ENCODE results near the gene TBXAS1.

The TBXAS1 gene

DNA sequence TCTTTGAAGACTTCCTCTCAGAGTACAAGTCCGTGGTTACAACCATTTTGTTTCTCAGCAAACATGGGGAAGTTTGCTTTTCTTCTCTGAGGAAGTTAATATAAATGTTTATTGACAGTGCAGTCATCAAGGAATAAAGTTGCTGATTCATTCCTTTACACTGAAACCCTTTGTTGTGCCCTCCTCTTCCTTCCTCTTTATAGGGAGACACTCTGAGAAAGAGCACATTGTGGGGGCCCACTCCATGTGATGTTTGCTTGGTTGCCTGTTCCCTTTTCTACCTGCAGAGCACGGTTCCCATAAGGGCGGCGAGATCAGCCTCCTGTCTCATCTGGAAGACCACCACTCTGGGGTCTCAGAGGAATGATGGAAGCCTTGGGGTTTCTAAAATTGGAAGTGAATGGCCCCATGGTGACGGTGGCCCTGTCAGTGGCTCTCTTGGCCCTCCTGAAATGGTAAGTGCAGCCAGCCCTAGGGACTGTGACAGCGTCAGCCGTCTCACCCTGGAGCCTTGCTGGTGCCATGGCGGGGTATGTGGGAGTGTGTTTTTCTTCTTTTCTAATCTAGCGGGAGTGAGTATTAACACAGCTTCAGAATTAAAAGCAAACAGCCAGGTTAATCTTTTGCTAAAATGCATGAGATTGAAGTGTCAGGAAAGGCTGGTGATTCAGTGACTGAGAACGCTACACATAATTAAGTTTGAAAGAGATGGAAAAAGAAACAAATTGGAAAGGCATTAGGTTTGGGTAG is at the start of gene TBXAS1:
Gene TBXAS1 (plus strand): TSS at position 240 of the 750 bp plus-strand sequence. CDS start 127 bp downstream, at position 367.
- peak in 2 of 6 experiments; percentile 4 to 23 for DNase-seq

- no peak for DNase-seq
These were observed 46.1 kb upstream of the TBXAS1 start for GRCh38 chr7:139782932-139783331.

DNA sequence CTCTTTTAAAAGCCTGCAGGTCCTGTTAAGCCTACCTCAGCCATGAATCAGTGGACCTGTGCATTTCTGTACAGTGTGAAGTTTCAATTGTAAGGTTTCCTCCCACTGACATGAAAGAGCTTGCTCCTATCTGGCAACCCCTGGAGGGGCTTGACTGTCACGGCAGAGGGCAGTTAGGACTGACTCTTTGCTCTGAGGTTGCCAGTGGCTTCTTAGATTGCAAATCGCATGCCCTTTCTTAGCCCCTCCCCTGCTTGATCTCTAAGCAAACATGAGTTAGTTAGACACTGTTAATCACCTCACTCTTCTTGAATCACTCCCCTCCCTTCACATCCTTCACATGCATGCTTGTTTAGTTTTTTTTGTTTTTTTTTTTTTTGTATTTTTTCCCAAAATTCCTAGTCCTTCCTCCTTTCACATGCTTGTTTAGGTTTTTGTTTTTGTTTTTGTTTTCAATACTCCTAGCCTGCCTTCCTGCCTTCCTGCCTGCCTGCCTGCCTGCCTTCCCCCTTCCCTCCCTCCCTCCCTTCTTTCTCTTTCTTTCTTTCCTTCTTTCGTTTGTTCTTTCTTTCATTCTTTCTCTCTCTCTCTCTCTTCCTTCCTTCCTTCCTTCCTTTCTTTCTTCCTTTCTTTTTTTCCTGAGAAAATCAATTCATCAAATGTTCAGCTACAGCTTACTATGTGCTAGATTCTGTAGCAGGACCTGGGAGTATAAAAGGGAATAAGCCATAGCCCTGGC is 45.2 kb upstream of the TBXAS1 start:
- DNase-seq = no peak

DNA sequence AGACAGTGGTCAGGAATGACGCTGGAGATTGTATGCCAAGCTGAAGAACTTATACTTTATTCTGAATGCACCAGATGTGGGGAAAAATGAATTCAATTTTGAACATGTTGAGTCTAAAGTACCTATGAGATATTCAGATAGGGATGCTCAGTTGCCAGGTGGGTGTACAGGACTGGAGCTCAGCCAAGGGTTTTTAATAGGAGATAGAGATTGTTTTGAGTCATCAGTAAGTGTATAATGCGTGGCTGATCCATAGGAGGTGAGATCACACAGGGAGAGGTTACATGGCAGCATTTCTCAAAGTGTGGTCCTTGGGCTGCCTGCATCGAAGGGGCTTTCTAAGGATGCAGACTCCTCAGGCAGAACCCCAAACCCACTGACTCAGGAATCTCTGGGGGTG is 44.4 kb upstream of the TBXAS1 start:
- no peak for DNase-seq

DNA sequence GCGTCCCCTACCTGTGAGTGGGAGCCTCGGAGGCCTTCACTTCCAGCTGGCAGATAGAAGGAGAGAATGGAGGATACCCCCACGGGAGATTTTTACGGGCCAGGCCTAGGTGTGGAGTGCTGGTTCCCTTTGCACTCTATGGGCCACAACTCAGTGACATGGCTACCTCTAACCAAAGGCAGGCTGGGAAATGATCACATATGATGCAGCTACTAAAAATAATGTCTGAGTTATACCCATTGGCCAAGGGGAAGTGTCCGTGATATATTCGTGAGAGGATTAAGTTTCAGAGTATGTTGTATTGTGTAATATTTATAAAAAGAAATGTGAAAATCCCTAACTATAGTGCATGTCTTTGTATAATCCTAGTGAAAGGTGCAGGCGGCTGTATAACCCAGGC is 37.7 kb upstream of the TBXAS1 start:
- DNase-seq = no peak

GRCh38 chr7:139797607-139798006 is 31.5 kb upstream of the TBXAS1 start:
- no peak for DNase-seq

DNA sequence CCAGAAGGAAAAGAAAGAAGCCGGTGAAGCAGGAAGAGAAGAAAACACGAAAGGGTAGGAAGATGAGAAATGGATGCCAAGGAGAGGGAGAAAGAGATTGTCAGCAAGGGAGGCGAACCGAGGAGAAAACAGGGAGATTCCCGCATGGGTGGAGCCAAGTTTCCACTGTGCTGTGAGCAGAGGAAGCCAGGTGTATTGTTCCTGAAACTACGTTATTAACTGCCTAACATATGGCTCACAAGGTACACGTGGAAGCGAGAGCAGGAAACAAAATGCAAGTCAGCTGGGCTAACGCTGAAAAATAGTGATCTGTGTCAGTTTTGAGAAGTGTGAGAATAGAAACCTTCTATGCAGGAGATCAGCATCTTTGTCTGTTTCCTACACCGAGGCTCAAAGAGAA is 30.8 kb upstream of the TBXAS1 start:
- no peak for DNase-seq

GRCh38 chr7:139798892-139799291 is 30.2 kb upstream of the TBXAS1 start:
- DNase-seq = no peak

- DNase-seq = no peak
These were observed 29.5 kb upstream of the TBXAS1 start for GRCh38 chr7:139799586-139799985.

DNA sequence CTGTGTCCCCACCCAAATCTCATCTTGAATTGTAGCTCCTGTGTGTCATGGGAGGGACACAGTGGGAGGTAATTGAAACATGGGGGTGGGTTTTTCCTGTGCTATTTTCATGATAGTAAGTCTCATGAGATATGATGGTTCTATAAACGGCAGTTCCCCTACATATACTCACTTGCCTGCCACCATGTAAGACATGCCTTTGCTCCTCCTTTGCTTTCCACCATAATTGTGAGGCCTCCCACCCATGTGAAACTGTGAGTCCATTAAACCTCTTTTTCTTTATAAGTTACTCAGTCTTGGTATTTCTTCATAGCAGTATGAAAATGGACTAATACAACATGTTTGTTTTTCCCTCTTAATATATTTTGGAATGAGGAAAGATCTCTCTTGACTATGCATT is 24.5 kb upstream of the TBXAS1 start:
- no peak for DNase-seq

- no peak for DNase-seq
These were observed 22.1 kb upstream of the TBXAS1 start for GRCh38 chr7:139807009-139807408.

DNA sequence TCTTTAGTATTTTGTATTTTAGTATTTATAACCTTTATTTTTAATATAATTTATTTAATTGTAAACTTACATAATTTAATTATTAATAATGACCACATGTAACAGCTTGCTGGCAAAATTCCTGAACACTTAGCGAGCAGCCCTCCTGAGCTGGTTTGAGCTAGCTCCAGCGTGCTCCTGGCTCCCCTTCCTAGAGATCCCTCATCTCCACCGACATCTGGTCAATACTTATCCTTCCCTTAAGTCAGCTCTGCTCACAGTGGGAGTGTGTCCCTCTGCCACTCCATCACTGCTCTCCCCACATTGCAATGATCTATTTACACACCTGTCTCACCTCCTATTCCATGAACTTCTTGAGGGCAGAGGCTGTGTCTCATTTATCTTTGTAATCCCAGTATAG is 20.6 kb upstream of the TBXAS1 start:
- DNase-seq = no peak

GRCh38 chr7:139808846-139809442 is 20.1 kb upstream of the TBXAS1 start:
- DNase-seq = no peak

GRCh38 chr7:139811066-139811465 is 18.0 kb upstream of the TBXAS1 start:
- DNase-seq = no peak

GRCh38 chr7:139813151-139813550 is 15.9 kb upstream of the TBXAS1 start:
- DNase-seq = no peak

GRCh38 chr7:139813689-139814088 is 15.4 kb upstream of the TBXAS1 start:
- DNase-seq = peak in 1 of 6 experiments; percentile 13

GRCh38 chr7:139817249-139817648 is 11.8 kb upstream of the TBXAS1 start:
- DNase-seq = no peak

- DNase-seq = no peak
These were observed 9.0 kb upstream of the TBXAS1 start for GRCh38 chr7:139820089-139820488.

- no peak for DNase-seq
These were observed 7.5 kb upstream of the TBXAS1 start for GRCh38 chr7:139821349-139822105.

DNA sequence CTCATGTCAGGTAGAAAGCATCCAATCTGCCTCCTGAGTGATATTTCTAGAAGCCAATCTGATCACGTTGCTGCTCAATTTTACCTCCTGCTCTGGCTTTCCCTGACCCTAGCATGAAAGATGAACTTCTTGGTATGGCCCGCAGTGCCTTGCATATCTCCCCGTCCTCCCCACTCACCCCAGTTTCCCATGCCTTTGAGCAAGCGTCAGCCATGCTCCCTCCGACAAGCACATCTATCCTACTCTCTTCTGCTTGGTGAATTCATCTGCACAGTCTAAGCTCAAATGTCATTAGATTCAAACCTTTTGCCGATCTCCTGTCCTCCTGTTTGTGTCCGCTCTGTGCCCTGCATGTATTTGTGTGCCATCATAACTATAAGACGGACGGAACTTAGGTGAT is 6.2 kb upstream of the TBXAS1 start:
- DNase-seq = no peak

DNA sequence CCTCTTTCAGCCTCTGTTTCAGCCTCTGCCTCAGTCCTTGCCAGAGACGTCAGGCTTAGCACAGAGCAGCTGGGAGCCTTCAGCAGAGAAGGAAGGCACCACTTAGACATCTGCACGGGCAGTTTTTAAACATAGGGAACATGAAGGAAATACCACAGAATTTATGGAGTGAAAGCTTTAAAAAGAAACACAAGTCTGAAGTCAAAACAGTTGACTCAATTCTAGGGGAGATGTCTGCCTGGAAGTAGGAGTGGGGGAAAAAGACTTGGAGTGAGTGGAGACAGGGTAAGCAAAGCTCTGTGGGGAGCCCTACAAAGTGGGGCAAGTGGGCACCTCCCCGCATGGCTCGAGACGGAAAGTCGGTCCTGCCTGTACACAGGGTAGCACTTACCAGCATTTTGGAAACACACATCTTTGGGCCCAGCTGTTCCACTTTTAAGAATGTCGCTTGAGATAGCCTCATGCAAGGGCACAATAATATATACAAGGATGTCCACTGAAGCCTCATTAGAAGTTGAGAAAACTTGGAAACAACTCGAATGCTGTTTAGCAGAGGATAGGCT is 5.0 kb upstream of the TBXAS1 start:
- no peak for DNase-seq

- no peak for DNase-seq
These were observed 3.3 kb upstream of the TBXAS1 start for GRCh38 chr7:139825666-139826290.

All from stimulated activated naive CD4-positive, alpha-beta T cell (primary cell).